Stimulated activated CD8-positive, alpha-beta memory T cell treated with anti-CD3 and anti-CD28 coated beads, Interleukin-15, amount 100 ng/mL, for 48 hours (primary cell): ENCODE results near the gene LHX2.

Experiments
- DNase-seq, 2 donors: peaks; one replicate each; pipeline ENCODE4 v3.0.0-alpha.2; 2020; ENCODE audit warnings: low read depth in 2 of 2

LHX2 gene

DNA sequence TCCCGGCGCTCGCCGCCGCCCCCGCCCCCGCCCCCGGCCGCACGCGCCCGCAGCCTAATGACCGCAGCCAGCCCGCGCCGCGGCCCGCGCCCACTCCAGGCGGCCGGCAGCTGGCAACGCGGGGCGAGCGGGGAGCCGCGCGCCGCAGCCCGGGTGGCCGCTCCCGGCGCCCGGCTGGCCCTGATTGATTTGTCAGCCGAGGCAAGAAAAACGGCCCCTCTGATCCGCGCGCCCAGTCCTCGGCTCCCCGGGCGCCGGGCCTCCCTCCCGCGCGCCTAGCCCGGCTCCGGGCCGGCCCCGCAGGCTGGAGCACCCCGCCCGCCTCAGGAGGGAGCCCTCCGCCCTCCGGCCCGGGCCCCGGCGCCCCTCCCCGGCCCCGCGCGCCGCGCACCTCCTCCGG, 11.9 kb upstream of the LHX2 start:
- no peak for DNase-seq

DNA sequence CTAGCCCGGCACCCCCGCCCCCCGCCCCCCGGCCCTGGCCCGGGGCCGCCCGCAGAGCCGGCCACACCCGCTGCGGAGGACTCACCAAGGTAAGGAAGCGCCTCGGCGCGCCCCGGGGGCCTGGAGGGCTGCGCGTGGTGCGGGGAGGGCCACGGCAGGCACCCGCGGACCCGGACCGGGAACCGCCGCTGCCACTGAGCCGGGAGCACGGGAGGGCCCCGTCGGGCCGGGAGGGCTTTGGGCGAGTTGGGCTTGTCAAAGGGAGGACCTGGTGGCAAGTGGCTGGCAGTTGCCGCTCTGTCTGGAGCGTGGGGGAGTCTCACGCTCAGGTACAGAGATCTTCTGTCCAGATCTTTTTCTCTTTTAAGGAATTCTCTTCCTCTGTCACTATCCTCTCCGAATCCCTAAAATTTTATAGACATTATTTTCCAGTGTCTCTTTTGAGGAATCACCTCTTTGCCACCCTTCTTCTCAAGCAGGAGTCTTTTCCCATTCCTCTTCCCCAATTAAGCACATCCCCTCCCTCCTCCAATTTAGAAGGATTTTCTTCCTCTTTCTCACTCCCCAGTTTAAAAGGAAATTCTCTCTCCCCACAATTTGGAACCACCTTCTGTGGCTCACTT, 11.3 kb upstream of the LHX2 start:
- DNase-seq, result no peak

DNA sequence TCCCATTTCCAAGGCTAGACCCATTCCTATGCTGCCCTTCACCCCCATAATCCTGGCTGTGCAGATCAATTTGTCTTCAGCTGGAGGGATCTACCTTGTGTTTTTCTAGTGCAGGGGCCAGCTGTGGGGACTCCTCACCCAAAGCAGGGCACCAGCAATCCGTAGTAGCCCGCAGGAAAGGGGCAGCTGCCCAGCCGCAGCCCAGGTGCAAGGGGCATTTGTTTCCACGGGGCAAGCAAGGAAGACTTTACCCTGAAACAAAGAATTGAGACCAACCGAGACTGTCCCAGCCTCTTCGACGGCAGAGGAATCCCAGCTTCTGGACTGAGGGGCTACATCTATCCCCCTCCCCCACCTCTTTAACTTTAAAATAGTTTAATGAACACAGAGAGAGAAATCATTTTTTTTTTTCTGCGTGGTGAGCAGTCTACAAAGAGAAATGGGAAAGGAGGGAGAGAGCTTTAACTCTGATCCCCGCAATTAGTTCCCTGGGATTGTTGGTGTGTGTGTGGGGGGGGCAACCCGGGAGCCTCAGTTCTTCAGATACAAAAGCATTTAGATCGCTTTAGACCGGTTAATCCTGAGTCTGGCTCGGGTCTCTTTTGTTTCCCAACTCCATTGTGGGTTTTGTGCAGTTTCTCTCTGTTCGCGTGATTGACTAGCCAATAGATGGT, 10.6 kb upstream of the LHX2 start:
- no peak for DNase-seq

DNA sequence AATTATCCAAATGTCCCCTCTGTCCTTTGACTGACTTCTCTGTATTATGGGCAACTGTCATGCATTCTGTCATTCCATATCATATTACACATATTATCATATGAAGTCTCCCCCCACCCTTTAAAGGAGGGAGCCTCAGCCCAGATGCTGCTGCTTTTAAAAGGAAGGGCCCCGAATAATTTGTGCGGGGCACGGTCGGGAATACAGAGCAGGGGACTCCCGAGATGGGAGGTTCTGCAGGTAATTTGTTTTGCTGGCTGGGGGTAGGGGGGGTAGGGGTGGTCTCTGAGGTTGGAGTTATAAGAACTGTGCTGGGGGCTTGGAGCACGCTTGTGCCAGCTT, 10.1 kb upstream of the LHX2 start:
- DNase-seq, result no peak

DNA sequence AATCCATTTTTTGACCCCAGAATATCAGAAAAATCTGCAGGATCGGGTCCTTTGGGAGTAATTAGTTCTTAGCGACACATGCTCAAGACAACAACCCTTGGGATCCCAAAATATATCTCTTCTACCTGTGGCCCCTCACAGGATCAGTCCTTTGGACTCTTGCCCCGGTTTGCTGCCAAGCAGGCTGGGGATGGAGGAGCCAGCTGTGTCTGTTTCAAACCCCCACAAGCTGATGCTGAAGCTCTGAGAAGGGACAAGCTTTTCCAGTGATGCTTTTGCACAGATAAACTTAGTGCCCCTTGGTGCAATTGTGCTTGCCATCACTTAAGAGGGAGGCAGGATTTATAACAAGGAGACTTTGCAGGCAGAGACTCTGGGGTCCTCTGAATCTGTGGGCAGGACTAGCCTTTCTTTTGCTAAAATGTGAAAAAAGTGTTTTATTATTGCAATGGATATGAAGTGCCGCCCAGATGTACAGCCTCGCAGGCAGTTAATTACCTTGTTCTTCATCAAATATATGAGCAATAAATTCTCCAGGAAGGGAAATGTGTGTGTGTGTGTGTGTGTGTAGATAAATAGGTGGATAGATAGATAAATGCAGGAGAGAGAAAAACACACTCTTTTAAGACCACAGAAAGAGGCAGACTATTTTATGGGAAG, 9.6 kb upstream of the LHX2 start:
- DNase-seq, result no peak

DNA sequence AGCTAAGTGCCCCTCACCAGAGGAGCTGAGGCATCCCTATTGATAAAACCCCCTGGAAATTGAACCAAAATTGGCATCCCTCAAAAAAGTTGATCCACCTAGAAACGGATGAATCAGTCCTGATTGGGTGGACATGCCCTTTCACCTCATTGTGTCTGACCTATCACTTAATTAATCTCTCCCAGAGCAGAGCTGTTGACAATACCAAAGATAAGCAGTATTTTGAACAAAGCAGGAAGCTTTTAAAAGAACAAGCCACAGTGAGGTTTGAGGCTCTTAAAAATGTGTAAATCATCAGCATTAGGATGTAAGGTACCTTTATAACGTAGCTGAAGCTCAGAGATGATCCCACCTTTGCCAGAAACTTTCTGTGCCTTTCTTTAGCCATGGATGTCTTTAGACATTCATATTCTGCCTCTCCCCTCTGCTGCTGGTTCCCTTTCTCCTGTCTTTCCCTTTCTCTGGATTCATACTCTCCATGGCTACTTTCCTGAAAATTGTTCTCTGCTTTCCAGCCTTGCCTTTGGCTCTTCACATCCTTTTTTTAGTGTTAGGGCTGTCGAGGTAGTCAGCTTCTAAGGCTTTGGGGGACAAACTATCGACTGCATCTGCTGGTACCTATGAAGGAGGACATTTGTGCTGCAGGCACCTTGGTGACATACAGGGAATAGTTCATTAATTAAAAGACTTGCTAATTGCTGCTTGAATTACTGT, 7.8 kb upstream of the LHX2 start:
- DNase-seq, result no peak

DNA sequence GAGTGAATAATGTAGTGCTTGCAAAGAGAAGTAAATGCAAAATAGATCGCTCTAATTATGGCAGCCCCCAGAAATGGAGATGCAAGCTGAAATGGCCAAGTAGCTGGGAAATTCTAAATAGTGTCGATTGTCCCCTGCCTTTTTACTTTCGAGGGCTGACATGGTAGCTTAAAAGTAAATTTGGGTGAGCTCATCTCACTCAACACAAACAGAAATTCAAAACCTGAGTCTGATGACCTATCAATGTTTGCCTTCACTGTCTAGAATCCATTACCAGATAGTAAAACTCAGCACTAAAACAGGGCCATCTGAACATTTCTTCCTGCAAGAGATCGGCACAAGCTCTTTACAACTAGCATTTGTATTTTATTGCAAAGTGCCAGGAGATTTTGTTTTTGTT, 7.0 kb upstream of the LHX2 start:
- no peak for DNase-seq

DNA sequence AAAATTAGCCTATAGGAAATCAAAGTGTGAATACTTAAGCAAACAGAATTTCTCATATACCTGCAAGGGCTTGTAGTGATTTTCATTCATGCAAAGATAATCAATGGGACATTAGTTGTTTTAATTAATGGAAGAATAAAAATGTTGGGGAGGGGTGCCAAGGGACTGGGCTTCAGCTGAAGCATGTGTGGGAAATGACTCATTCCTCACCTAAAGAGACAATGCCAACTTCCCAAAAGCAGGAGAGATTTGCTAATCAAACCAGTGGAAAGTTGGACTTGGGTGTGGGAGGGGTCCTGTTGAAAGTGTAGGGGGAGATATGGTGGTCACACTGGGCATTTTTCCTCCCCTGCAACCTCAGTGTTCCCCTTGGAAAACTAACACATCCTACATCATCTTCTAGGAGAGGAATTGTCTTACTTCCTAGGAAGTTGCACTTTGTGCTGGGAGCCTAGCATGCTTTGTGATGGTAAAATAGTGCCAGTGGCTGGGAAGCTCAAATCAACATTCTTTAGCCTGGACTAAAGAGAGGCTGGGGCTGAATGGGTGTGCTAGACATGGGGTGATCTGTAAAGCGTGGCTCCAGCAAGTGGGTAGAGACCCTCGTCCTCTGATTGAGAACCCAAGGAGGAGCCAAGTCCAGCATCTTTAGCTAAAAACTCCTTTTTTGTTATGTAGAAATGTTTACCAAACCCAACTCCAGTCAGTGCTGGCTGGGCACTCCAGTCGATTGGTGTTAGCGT, 6.4 kb upstream of the LHX2 start:
- DNase-seq, result no peak

DNA sequence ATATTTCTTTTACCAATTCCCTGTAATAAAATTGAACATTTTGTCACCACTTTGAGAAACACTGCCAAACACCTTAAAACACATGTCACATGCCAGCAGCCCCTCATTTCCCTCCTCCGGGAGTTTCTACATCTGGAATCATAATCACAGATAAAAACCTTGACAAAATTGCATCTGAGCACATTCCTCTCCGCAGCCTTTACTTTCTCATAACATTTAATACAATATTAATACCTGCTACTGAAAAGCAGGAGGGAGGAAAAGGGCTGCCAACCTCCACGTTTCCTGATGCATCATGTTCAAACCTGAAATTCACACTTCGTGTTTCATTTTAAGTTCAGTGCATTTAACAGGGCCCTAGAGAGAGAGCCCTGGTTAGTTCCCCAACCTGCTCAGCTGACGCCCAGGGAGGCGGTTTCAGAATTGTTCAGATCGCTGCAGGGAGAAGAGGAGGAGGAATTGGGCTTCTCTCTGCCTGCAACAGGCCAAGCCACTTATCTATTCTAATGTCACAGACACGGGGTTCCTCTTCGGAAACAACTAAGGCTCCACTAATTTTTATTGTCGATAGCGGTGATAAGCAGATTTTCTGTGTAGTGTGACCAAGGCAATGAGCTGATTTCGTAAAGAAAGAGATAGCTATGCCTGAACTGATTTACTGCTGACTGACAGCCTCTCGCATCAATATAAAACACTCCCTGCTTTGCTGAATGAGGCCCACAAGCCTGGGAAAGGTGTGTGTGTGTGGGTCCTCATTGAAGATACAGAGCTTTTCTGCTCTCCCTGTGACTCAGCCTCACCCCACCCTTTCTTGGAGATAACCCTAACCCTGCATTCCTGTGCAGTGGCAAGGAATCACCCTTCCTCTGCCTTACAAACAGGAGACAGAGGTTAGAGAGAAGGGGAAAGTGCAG, 4.9 kb upstream of the LHX2 start:
- no peak for DNase-seq

DNA sequence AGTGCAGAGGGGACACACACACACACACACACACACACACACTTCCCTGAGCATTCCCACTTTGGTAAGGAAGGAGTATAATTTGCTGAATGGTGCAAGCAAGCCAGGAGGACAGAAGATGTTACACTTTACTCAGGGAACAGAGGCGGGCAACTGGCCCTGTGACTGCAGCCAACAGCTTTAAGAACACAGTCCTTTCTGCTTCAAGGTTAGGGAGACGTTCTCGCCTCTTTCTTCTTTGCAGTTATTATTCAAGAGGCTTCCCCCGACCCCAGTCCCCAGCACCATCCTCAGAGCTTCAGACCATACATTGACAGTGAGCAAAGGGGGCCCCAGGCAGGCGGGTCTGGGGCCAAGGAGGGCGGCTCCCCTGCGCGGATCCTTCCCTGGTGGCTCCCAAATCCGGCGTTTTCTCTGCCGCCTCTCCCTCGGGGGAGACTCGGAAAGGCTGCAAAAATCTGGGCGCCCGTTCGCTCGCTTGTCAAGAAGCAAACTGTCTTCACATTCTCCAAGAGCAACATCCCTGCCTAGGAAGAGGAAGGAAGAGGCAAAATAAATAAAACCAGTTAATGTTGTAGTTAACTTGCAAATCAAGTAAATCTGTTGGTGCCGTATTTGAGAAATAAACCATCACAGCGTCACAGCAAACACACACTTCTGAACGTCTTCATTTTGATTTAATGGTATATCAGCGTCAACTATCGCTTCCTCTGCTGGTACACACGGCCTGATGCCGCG, 3.8 kb upstream of the LHX2 start:
- no peak for DNase-seq

DNA sequence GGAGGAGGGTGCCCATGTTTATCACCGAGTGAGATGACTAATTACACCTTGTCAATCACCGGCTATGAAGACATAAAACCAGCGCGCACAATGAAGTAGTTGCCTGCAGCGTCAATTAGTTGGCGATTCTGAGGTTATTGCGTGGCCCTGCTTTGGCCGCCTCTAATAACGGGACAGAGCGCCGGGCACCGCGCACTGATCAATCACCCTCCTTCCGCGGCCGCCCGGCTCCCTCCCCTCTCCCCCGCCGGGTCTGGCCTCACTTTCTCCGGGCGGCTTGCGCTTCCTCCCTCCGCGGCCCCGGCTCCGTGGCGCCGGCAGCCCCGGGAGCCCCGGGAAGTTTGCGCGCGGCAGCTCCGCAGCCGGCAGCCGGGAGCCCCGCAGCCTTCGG, 3.3 kb upstream of the LHX2 start:
- DNase-seq, result no peak

DNA sequence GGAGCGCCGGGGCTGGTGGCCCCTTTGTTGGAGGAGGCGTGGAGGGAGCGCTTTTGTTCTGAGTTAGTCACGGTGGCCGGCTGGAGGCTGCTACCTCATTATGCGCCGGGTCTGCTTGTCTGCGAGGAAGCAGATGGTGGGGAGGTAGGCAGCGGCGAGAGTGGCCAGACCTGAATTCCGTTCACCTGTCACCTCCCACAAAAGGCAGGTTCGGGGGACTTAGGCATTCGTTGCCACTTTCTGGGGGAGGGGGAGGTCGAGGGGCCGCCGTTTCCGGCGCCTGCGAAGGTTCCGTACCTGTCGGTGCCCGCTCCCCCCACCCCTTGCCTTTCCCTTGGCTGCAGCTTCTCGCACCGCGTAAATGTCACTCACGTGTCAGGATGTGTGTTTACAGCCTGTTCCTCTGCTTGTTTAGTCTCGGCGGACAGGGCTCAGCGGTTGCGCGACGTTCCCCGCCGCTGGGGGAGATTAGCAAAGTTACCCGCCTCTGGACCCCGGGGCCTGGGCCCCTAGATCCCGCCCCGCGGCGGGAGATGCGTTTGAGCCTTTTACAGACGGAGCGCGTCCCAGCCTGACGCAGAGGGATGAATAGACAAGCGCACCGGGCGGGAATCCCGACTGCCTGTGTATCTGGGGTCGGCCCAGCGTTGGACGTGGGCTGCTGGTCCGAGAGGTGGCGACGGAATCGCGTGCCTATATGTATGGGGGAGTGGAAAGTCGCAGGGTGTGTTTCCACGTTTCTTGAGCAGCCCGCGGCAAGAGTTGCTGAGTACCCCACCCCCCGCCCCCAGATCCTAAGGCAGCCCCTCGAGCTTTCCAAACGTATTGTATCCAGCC, 2.7 kb upstream of the LHX2 start:
- DNase-seq, result no peak

DNA sequence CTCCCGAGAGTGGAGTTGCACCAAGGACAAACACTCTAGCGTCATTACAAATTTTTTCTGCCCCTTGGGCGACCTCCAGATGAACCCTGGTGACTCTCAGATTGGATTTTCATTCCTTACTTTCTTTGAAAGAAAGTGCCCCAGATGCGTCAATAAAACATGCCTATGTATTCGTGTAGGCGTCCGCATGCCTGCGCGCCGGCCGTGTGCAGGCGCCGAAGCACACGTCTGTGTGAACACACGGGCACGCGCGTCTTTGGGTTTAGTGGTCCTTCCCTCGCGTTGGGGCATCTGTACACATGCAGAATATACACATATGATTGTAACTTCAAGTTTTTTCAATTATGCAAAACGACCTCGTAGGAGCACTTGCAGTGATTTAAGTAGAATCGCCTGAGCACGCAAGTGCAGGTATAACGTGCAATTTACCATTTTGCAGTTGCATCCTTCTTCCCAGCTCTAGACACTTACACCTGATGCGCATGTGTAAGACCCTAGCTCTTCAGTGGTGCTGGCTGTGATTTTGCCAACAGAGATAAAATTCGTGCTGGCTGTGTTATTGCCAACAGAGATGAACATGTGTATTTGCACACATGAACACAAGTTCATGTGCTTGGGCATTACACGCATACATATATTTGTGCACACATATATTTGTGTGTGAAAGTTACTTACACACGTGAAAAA, 1.9 kb upstream of the LHX2 start:
- DNase-seq, result no peak

DNA sequence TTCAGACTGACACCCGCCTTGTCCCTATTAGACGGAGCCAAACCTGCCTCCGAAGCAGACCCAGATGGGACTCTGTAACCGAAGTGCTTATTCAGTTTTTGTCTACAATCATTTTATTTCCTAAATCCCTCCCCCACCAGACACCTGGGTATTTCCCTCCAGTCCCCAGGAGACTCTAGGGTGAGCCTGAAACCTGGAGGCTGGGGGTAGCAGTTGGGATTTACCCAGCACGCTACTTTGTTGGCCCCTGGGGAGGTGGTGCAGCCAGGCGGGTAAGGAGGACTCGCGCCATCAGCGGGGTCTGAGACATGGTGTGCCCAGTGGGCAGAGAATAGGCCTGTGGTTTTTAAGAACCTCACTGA, 1.3 kb upstream of the LHX2 start:
- DNase-seq, result no peak

DNA sequence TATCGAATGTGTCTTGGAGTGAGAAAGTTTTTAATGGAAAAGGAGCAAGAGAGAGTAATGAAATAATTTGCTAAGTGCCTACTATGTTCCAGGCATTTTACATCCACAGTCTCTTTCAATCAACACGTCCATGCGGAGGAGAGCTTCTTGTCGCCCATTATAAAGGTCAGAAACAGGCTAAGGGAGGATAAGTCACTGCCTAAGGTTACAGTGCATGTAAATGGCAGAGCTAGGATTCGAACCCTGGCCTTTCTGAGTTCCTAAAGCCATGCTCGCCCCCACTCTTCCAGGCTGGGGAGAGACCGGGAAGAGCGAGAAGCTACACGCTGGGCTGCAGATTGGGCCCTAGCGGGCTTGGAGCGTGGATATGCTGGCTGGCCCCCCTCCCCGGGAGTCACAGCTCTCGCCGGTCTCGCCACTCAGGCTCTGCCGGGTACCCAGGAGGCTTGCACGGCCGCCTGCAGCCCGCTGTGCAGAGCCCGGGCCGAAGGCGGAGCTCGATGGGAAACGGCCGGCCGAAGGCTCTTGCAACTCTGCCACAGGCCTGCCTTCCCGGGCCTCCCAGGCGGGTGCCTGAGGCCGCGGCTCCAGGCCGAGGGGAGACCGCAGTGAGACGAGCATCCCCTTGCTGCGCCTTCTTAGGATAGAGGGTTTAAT, 775 bp upstream of the LHX2 start:
- no peak for DNase-seq

DNA sequence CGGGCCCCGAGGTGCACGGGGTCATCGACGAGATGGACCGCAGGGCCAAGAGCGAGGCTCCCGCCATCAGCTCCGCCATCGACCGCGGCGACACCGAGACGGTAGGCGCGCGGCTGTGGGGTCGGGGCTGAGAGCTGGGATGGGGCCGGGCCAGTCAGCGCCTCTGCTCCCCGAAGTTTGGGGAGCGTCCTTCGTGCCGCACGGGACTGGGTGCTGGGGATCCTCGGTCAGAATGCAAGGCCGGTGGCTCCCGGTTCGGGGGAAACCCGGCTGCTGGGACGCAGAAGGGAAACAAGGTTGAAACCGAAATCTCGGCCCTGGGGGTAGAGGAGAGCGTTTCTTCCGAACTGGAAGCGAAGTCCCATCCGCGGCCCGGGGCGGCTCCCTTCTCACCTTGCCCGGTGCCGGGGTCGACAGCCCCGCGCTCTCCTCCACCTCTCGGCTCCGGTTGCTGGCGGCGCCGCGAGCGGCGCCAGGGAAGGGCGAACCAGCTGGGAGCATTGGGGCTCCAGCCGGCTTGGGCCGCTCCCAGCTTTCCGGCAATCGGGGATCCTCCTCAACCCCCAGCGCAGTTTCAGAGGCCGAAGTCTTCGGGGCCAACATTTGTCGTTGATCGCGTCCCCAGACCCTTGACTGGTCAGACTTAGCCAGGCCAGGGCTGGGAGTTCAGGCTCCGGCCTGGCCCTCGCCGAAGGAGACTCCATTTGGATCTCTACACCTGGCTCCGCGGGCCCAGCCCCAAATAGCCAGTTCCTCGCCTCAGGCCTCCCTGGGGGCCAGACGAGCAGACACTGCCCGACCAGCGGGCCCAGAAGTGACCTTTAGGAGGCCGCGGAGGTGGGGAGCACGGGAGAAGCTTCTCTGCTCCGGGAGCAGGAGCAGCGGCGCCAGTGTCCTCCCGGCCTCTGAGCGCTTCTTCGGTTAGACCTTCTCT, 1.1 kb downstream of the LHX2 start:
- no peak for DNase-seq
